GM13977 (cell line): ENCODE measurements around the gene PCOLCE2.
A peak's percentile ranks its signal among the peaks of the same experiment; 100 is the strongest.

Experiments used
- DNase-seq: peaks from one replicate; pipeline ENCODE4 v3.0.0; 2012; ENCODE audit warnings: low spot score
- CTCF ChIP-seq: IDR thresholded peaks from 2 replicates; pipeline ENCODE4 v1.5.1; 2012; ENCODE audit warnings: mild to moderate bottlenecking, control low read depth; ENCODE audit not compliant: insufficient read depth; ENCODE audit errors: extremely low read depth, missing control alignments
- in situ Hi-C: fragments of 300-500 bp; cut with MboI; formaldehyde crosslinking; loops from one replicate; pipeline ENCODE4 v1.12.0; 2022; ENCODE audit warnings: low sequenced_read_pairs, low pct_unique_long_range_greater_than_20kb, mixed read lengths, inconsistent platforms; ENCODE audit not compliant: unreplicated experiment

PCOLCE2 gene

GRCh38 chr3:142846779-142847577, 41.9 kb downstream of the PCOLCE2 start:
- in situ Hi-C loops, result no loop called here
- TF ChIP-seq CTCF, result no peak
- DNase-seq, result no peak

GRCh38 chr3:142844339-142844977, 44.4 kb downstream of the PCOLCE2 start:
- peak; percentile 47 for DNase-seq
- TF ChIP-seq CTCF, result peak; percentile 41
- in situ Hi-C loops, result no loop called here

GRCh38 chr3:142839831-142840230, 49.1 kb downstream of the PCOLCE2 start:
- in situ Hi-C loops, result no loop called here
- no peak for DNase-seq

GRCh38 chr3:142837526-142837925, 51.4 kb downstream of the PCOLCE2 start:
- no peak for TF ChIP-seq CTCF
- no peak for DNase-seq
- in situ Hi-C loops, result no loop called here

More at GRCh38 chr3:142839831-142840230, 49.1 kb downstream of the PCOLCE2 start:
- TF ChIP-seq CTCF, result no peak

GRCh38 chr3:142828703-142829305, 60.1 kb downstream of the PCOLCE2 start:
- in situ Hi-C loops, result loop anchor here (10.0 kb wide), 1 partner anchor 166 kb away; no protein-coding TSS in a partner anchor
- peak; percentile 95 for TF ChIP-seq CTCF
- DNase-seq, result peak; percentile 68

- DNase-seq, result no peak
- in situ Hi-C loops, result no loop called here
- no peak for TF ChIP-seq CTCF
Measured at GRCh38 chr3:142819179-142819578, 69.7 kb downstream of the PCOLCE2 start.
